Fibroblast of the aortic adventitia (primary cell): ENCODE measurements around the gene VKORC1. TPM values are rescaled to one million over a fixed set of nuclear protein-coding genes. Genes with fewer than 3 reads are reported as not detected.
A peak's percentile ranks its signal among the peaks of the same experiment; 100 is the strongest.
"Not testable (repeated sequence)": the region's sequence is repeated elsewhere in the genome, so short reads cannot be mapped to it uniquely, and the experiment has no call there.

Source experiments
- DNase-seq: peaks from one replicate; pipeline ENCODE4 v3.0.0-alpha.2; 2010; ENCODE audit warnings: low read depth
- H3K4me3 ChIP-seq: 2 replicates; pipeline ENCODE4 v1.5.1; 2011; ENCODE audit warnings: low read depth, mild to moderate bottlenecking, control low read depth, low read length, moderate library complexity
- CTCF ChIP-seq: IDR thresholded peaks from 2 replicates; pipeline ENCODE4 v1.5.1; 2011; ENCODE audit warnings: mild to moderate bottlenecking, low read length, control low read depth, inconsistent platforms; ENCODE audit not compliant: insufficient read depth
- total RNA-seq: library from RNA; depleted of rRNA; stranded (reverse); fragments of >200 nt; gene quantifications from 2 replicates; pipeline ENCODE4 v1.2.3, GENCODE V29; 2012; ENCODE audit warnings: low replicate concordance

Gene VKORC1
- total RNA-seq, 1 donor = 146 TPM

GRCh38 chr16:31109622-31110021, 15.0 kb upstream of the VKORC1 start:
- TF ChIP-seq CTCF = no peak
- DNase-seq = no peak
- H3K4me3 ChIP-seq = no peak overlapping the region

GRCh38 chr16:31108794-31109558, 14.4 kb upstream of the VKORC1 start:
- H3K4me3 ChIP-seq = peak overlapping the region; percentile 90
- DNase-seq = no peak
- no peak for TF ChIP-seq CTCF

GRCh38 chr16:31108035-31108793, 13.6 kb upstream of the VKORC1 start, which contains the start of gene BCKDK:
BCKDK (plus strand) TSS chr16:31108386; CDS start chr16:31109224, 838 bp downstream.
- DNase-seq = peak; percentile 62
- no peak for TF ChIP-seq CTCF
- H3K4me3 ChIP-seq = peak within 1 kb of the TSS; percentile 90

GRCh38 chr16:31107465-31107867, 12.9 kb upstream of the VKORC1 start:
- TF ChIP-seq CTCF = no peak
- no peak overlapping the region for H3K4me3 ChIP-seq
- no peak for DNase-seq

GRCh38 chr16:31106509-31107464, 12.2 kb upstream of the VKORC1 start:
- TF ChIP-seq CTCF = no peak
- no peak overlapping the region for H3K4me3 ChIP-seq
- no peak for DNase-seq

GRCh38 chr16:31105677-31106213, 11.1 kb upstream of the VKORC1 start:
- H3K4me3 ChIP-seq = no peak overlapping the region
- DNase-seq = peak; percentile 59
- peak; percentile 89 for TF ChIP-seq CTCF

- DNase-seq, H3K4me3 ChIP-seq: not testable (repeated sequence)
These were observed 6.5 kb upstream of the VKORC1 start for GRCh38 chr16:31100876-31101641.
